ENCODE results near the gene ITPR1. TPM values are rescaled to one million over a fixed set of nuclear protein-coding genes. Genes with fewer than 3 reads are reported as not detected.

ITPR1 gene
- total RNA-seq, 2 donors from 2014 or later, result 5.9 TPM

DNA sequence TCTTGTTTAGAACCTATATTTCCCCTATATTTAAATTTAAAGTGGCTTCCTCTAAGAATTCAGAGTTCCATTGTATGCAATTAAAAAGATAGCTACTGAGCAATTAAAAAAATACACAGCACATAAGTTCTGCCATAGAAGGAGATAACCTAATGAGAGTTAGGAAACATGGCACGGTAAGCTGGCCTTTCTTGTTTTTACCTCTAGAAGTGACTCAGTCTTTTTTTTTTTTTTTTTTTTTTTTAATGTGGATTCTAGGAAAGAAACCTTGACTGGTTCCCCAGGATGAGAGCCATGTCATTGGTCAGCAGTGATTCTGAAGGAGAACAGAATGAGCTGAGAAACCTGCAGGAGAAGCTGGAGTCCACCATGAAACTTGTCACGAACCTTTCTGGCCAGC is 343.4 kb downstream of the ITPR1 start:
- no peak overlapping the region for H3K9ac ChIP-seq (ENCODE audit: extremely low read depth, low read length, poor library complexity, severe bottlenecking)
- H3K4me1 ChIP-seq (ENCODE audit: control insufficient read depth, insufficient read depth, low read length), result peaks cover 3% of the 10 kb centered on the region
- no peaks in the 10 kb centered on the region for H3K9me3 ChIP-seq (ENCODE audit: control insufficient read depth, low read length)
- no peaks in the 10 kb centered on the region for H3K36me3 ChIP-seq (ENCODE audit: control insufficient read depth, insufficient read depth, low read length)
- no peak overlapping the region for H3K27ac Mint-ChIP-seq
- no peak for DNase-seq
- no peak overlapping the region for H3K4me3 Mint-ChIP-seq
- TF ChIP-seq, protein P1, sequence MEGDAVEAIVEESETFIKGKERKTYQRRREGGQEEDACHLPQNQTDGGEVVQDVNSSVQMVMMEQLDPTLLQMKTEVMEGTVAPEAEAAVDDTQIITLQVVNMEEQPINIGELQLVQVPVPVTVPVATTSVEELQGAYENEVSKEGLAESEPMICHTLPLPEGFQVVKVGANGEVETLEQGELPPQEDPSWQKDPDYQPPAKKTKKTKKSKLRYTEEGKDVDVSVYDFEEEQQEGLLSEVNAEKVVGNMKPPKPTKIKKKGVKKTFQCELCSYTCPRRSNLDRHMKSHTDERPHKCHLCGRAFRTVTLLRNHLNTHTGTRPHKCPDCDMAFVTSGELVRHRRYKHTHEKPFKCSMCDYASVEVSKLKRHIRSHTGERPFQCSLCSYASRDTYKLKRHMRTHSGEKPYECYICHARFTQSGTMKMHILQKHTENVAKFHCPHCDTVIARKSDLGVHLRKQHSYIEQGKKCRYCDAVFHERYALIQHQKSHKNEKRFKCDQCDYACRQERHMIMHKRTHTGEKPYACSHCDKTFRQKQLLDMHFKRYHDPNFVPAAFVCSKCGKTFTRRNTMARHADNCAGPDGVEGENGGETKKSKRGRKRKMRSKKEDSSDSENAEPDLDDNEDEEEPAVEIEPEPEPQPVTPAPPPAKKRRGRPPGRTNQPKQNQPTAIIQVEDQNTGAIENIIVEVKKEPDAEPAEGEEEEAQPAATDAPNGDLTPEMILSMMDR (conservative IDR thresholded peaks at IDR 0.05), result no peak
- no peaks in the 10 kb centered on the region for H3K9me3 Mint-ChIP-seq
- no peaks in the 10 kb centered on the region for H3K36me3 Mint-ChIP-seq (ENCODE audit: low read depth)
- H3K27me3 ChIP-seq (ENCODE audit: control insufficient read depth, insufficient read depth, low read length, poor library complexity, severe bottlenecking), result peaks cover 36% of the 10 kb centered on the region
- peaks cover 16% of the 10 kb centered on the region for H3K27me3 Mint-ChIP-seq (ENCODE audit: insufficient read depth)
- H3K4me3 ChIP-seq (ENCODE audit: low read length), result no peak overlapping the region
- H3K27ac ChIP-seq (ENCODE audit: low read depth, low read length), result no peak overlapping the region
- peaks cover 14% of the 10 kb centered on the region for H3K4me1 Mint-ChIP-seq
- 97% methylated on average over 2 of the region's 2 CpGs; no CpG with 5 or more reads in 1 of the 2 experiments for WGBS, 2 experiments (ENCODE audit: insufficient coverage in 1 of 2, insufficient read length in 1 of 2)

DNA sequence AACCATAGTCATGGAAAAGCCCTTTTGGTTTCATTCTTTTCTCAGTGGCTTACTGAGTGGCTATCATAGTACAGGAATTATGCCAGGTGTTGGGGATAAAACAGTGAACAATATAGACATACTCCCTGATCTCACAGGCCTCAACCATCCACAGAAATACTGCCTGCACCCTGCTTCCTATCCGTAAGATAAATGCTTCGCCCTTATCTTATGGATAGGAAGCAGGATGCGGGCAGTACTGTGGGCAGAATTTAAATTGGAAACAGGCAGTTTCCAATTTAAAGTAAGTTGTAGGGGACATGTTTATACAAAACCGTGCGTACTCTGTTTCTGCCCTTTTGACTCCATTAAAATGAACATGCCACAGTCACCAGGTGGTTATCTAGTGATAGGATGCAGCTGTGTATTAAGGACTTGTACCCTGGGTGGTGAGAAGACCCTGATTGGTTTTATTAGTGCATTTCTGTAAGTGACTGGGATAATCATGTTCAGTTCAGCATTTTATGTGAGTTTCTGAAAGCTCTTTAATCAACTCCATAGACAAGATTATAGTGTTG is 344.3 kb downstream of the ITPR1 start:
- 88 to 93% methylated on average over 2 to 5 of the region's 5 CpGs for WGBS, 2 experiments (ENCODE audit: insufficient coverage in 1 of 2, insufficient read length in 1 of 2)
- Histone ChIP-seq H3K27ac (ENCODE audit: low read depth, low read length) (no peak overlapping the region), H3K27me3 (ENCODE audit: control insufficient read depth, insufficient read depth, low read length, poor library complexity, severe bottlenecking) (peaks cover 29% of the 10 kb centered on the region), H3K4me1 (ENCODE audit: control insufficient read depth, insufficient read depth, low read length) (peaks cover 3% of the 10 kb centered on the region), H3K36me3 (ENCODE audit: control insufficient read depth, insufficient read depth, low read length) (no peaks in the 10 kb centered on the region), H3K9ac (ENCODE audit: extremely low read depth, low read length, poor library complexity, severe bottlenecking) (no peak overlapping the region), H3K4me3 (ENCODE audit: low read length) (no peak overlapping the region), H3K9me3 (ENCODE audit: control insufficient read depth, low read length) (no peaks in the 10 kb centered on the region)
- H3K27me3 Mint-ChIP-seq (ENCODE audit: insufficient read depth), result peaks cover 16% of the 10 kb centered on the region
- H3K27ac Mint-ChIP-seq, result no peak overlapping the region
- H3K36me3 Mint-ChIP-seq (ENCODE audit: low read depth), result no peaks in the 10 kb centered on the region
- no peak for DNase-seq
- no peak overlapping the region for H3K4me3 Mint-ChIP-seq
- H3K4me1 Mint-ChIP-seq, result peaks cover 16% of the 10 kb centered on the region
- TF ChIP-seq, protein P1 (conservative IDR thresholded peaks at IDR 0.05), result no peak
- no peaks in the 10 kb centered on the region for H3K9me3 Mint-ChIP-seq

DNA sequence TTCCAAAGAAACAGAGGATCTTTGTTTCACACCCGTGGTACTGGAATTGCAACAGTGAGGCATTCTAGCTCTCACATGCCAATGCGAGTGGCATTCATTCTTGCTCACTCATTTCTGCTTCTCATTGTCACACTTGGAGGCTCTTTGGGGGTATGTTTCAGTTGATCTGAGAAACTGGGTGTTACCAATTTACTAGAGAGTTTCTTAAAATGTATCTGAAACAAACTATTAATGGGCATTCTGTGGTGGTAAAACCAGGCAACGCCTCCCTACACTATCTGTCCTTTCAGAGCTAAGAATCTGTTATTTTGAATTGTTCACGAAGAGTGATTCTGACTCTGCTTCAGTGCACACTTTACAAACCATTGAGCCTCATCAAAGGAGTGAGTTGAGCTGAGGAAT is 345.5 kb downstream of the ITPR1 start:
- no peak overlapping the region for H3K4me3 ChIP-seq (ENCODE audit: low read length)
- no peaks in the 10 kb centered on the region for H3K9me3 ChIP-seq (ENCODE audit: control insufficient read depth, low read length)
- Mint-ChIP-seq H3K4me1 (peaks cover 16% of the 10 kb centered on the region), H3K4me3 (no peak overlapping the region), H3K36me3 (ENCODE audit: low read depth) (no peaks in the 10 kb centered on the region), H3K27me3 (ENCODE audit: insufficient read depth) (peaks cover 10% of the 10 kb centered on the region), H3K9me3 (no peaks in the 10 kb centered on the region), H3K27ac (no peak overlapping the region)
- H3K36me3 ChIP-seq (ENCODE audit: control insufficient read depth, insufficient read depth, low read length), result no peaks in the 10 kb centered on the region
- no peak overlapping the region for H3K9ac ChIP-seq (ENCODE audit: extremely low read depth, low read length, poor library complexity, severe bottlenecking)
- H3K27me3 ChIP-seq (ENCODE audit: control insufficient read depth, insufficient read depth, low read length, poor library complexity, severe bottlenecking), result peaks cover 17% of the 10 kb centered on the region
- TF ChIP-seq, protein P1 (conservative IDR thresholded peaks at IDR 0.05), result no peak
- H3K27ac ChIP-seq (ENCODE audit: low read depth, low read length), result no peak overlapping the region
- no peak for DNase-seq
- H3K4me1 ChIP-seq (ENCODE audit: control insufficient read depth, insufficient read depth, low read length), result peaks cover 3% of the 10 kb centered on the region
- WGBS, 2 experiments (ENCODE audit: insufficient coverage in 1 of 2, insufficient read length in 1 of 2), result 90 to 96% methylated on average over 3 to 4 of the region's 4 CpGs
